HCT116 (cell line): ENCODE measurements around the gene HORMAD2. TPM values are rescaled to one million over a fixed set of nuclear protein-coding genes. Genes with fewer than 3 reads are reported as not detected.

Experiments used
- ATAC-seq: fragments of 200-7000 bp; cut with Tn5 transposase; 2 replicates; pipeline ENCODE4 v1.9.1; 2020; ENCODE audit warnings: mild to moderate bottlenecking, moderate library complexity
- BruUV-seq: library from RNA; stranded (reverse); fragments of 400-500 nt; replicated peaks from 2 replicates; lab custom pipeline; 2021; lab: Mats Ljungman, UMichigan
- CTCF ChIA-PET: fragments of 300-600 bp; sonication (Branson Sonifier 250); formaldehyde crosslinking; loops from one replicate; lab custom pipeline; 2021; ENCODE audit warnings: antibody characterized with exemption; lab: Charles Lee
- POLR2A ChIA-PET: fragments of 300-600, 350-600 bp; sonication (Branson Sonifier 250); formaldehyde crosslinking; loops from one replicate; lab custom pipeline; 2021; ENCODE audit warnings: antibody characterized with exemption; lab: Charles Lee
- RAD21 ChIA-PET, 2 experiments: fragments of 300-600 bp; sonication (Branson Sonifier 250); formaldehyde crosslinking; loops; one replicate each; lab custom pipeline; 2023; ENCODE audit warnings: low total read pairs in 2 of 2; ENCODE audit not compliant: uncharacterized antibody in 2 of 2, unreplicated experiment in 2 of 2, low non-redundant PET in 1 of 2; lab: Charles Lee
- DNase-seq: peaks from one replicate; pipeline ENCODE4 v3.0.0-alpha.2; 2010; ENCODE audit warnings: low read depth, low spot score
- H2AFZ ChIP-seq: fragments of 200-600 bp; shearing (Covaris generic), sonication (generic); 2 replicates; pipeline ENCODE4 v1.6.1; 2017; ENCODE audit warnings: low read depth, mixed run types, mixed read lengths, antibody characterized with exemption, low read length; ENCODE audit not compliant: poor library complexity, severe bottlenecking
- H3K27ac ChIP-seq: 2 replicates; pipeline ENCODE4 v1.5.1; 2012; ENCODE audit warnings: low read depth, low read length
- H3K27me3 ChIP-seq: fragments of 200-600 bp; sonication (generic); 2 replicates; pipeline ENCODE4 v1.6.1; 2016; ENCODE audit warnings: mixed run types, low read length, mixed read lengths; ENCODE audit not compliant: insufficient read depth
- H3K36me3 ChIP-seq, 2 experiments: fragments of 200-500 bp in 1 of 2; fragments of 200-600 bp in 1 of 2; sonication (Bioruptor generic) in 1 of 2; sonication (generic) in 1 of 2; 2 replicates each; pipeline versions ENCODE4 v1.5.1 to v1.6.1; 2014 to 2016; ENCODE audit warnings: low read length in 2 of 2, inconsistent platforms in 1 of 2, mixed read lengths in 1 of 2, mixed run types in 1 of 2; ENCODE audit not compliant: insufficient read depth in 2 of 2, control insufficient read depth in 1 of 2
- H3K4me1 ChIP-seq, 2 experiments: fragments of 200-600 bp in 1 of 2; sonication (generic) in 1 of 2; 2 replicates each; pipeline versions ENCODE4 v1.5.1 to v1.6.1; 2012 to 2017; ENCODE audit warnings: low read length in 2 of 2, inconsistent platforms in 1 of 2, mild to moderate bottlenecking in 1 of 2, mixed read lengths in 1 of 2, mixed run types in 1 of 2, moderate library complexity in 1 of 2; ENCODE audit not compliant: insufficient read depth in 2 of 2, control insufficient read depth in 1 of 2
- H3K4me2 ChIP-seq: fragments of 200-600 bp; sonication (generic); 2 replicates; pipeline ENCODE4 v1.6.1; 2017; ENCODE audit warnings: mixed run types, low read length, mixed read lengths
- H3K4me3 ChIP-seq, 2 experiments: fragments of 200-600 bp in 1 of 2; sonication (generic) in 1 of 2; replicated peaks in 1 of 2; 2 replicates each; pipeline ENCODE4 v1.5.1; 2011 to 2016; ENCODE audit warnings: low read length in 2 of 2, control low read depth in 1 of 2, low read depth in 1 of 2, mild to moderate bottlenecking in 1 of 2, mixed read lengths in 1 of 2, mixed run types in 1 of 2
- H3K79me2 ChIP-seq: fragments of 200-600 bp; sonication (generic); 2 replicates; pipeline ENCODE4 v1.6.1; 2017; ENCODE audit warnings: mild to moderate bottlenecking, mixed run types, low read length, moderate library complexity, mixed read lengths; ENCODE audit not compliant: insufficient read depth
- H3K9ac ChIP-seq: fragments of 200-600 bp; sonication (generic); 2 replicates; pipeline ENCODE4 v1.6.1; 2016; ENCODE audit warnings: low read length, mixed read lengths
- H3K9me2 ChIP-seq: fragments of 200-600 bp; sonication (generic), shearing (Covaris generic); 2 replicates; pipeline ENCODE4 v1.6.1; 2017; ENCODE audit warnings: mixed run types, mild to moderate bottlenecking, moderate library complexity; ENCODE audit not compliant: insufficient read depth
- H3K9me3 ChIP-seq, 2 experiments: fragments of 200-500 bp in 1 of 2; fragments of 200-600 bp in 1 of 2; sonication (Bioruptor generic) in 1 of 2; sonication (generic) in 1 of 2; 2 replicates each; pipeline ENCODE4 v1.6.1; 2014 to 2017; ENCODE audit warnings: low read length in 2 of 2, mixed read lengths in 2 of 2, inconsistent platforms in 1 of 2, low read depth in 1 of 2, mild to moderate bottlenecking in 1 of 2, mixed run types in 1 of 2, moderate library complexity in 1 of 2; ENCODE audit not compliant: control insufficient read depth in 1 of 2, insufficient read depth in 1 of 2
- H4K20me1 ChIP-seq: fragments of 200-600 bp; sonication (generic), shearing (Covaris generic); 2 replicates; pipeline ENCODE4 v1.6.1; 2017; ENCODE audit warnings: mixed run types, mild to moderate bottlenecking, moderate library complexity; ENCODE audit not compliant: insufficient read depth
- ATF3 ChIP-seq: IDR thresholded peaks from 2 replicates; pipeline ENCODE4 v1.6.1; 2012
- CEBPB ChIP-seq: IDR thresholded peaks from 2 replicates; pipeline ENCODE4 v1.6.1; 2012; ENCODE audit warnings: low read depth
- EGR1 ChIP-seq: IDR thresholded peaks from 2 replicates; pipeline ENCODE4 v1.6.1; 2012; ENCODE audit warnings: low read depth
- ELF1 ChIP-seq: IDR thresholded peaks from 2 replicates; pipeline ENCODE4 v1.6.1; 2012; ENCODE audit warnings: low read depth, borderline replicate concordance
- EZH2phosphoT487 ChIP-seq: fragments of 200-600 bp; IDR thresholded peaks from 2 replicates; pipeline ENCODE4 v1.6.1; 2018; ENCODE audit warnings: antibody characterized with exemption, borderline replicate concordance
- JUND ChIP-seq: IDR thresholded peaks from 2 replicates; pipeline ENCODE4 v1.6.1; 2012
- POLR2A ChIP-seq: IDR thresholded peaks from 2 replicates; pipeline ENCODE4 v1.7.0; 2011; ENCODE audit warnings: borderline replicate concordance; ENCODE audit not compliant: insufficient read depth, insufficient read length; ENCODE audit errors: extremely low read depth
- POLR2AphosphoS5 ChIP-seq: IDR thresholded peaks from 2 replicates; pipeline ENCODE4 v1.6.1; 2011; ENCODE audit warnings: mild to moderate bottlenecking, low read depth, low read length, moderate library complexity
- RAD21 ChIP-seq: IDR thresholded peaks from 2 replicates; pipeline ENCODE4 v1.6.1; 2012; ENCODE audit warnings: low read depth, mild to moderate bottlenecking
- SIN3A ChIP-seq: IDR thresholded peaks from 2 replicates; pipeline ENCODE4 v1.6.1; 2012; ENCODE audit warnings: low read depth
- SRF ChIP-seq: IDR thresholded peaks from 2 replicates; pipeline ENCODE4 v1.6.1; 2012; ENCODE audit warnings: low read depth
- TCF7L2 ChIP-seq: IDR thresholded peaks from 2 replicates; pipeline ENCODE4 v1.7.0; 2011; ENCODE audit warnings: borderline replicate concordance, inconsistent platforms; ENCODE audit not compliant: insufficient read depth, insufficient read length; ENCODE audit errors: extremely low read depth
- YY1 ChIP-seq: IDR thresholded peaks from 2 replicates; pipeline ENCODE4 v1.6.1; 2011; ENCODE audit warnings: low read length, low read depth, moderate library complexity, mild to moderate bottlenecking; ENCODE audit not compliant: insufficient replicate concordance; ENCODE audit errors: extremely low read depth
- ZBTB33 ChIP-seq: IDR thresholded peaks from 2 replicates; pipeline ENCODE4 v1.6.1; 2011; ENCODE audit warnings: mild to moderate bottlenecking, low read length, moderate library complexity; ENCODE audit not compliant: insufficient replicate concordance; ENCODE audit errors: extremely low read depth
- ZFX ChIP-seq: fragments of 450-650 bp; IDR thresholded peaks from 2 replicates; pipeline ENCODE4 v1.6.1; 2017
- intact Hi-C: fragments of 100-400 bp; cut with micrococcal nuclease; formaldehyde crosslinking; loops from 2 replicates; pipeline ENCODE4 v1.10.0; 2022
- total RNA-seq: library from RNA; stranded (reverse); gene quantifications from one replicate; pipeline ENCODE4 v1.2.1, GENCODE V29; 2021; ENCODE audit not compliant: unreplicated experiment
- TF ChIP-seq, protein P1 (sequence below): IDR thresholded peaks from 2 replicates; pipeline ENCODE4 v1.6.1; 2012

HORMAD2 gene
- total RNA-seq, 1 experiment from 2014 or later = not detected

- Histone ChIP-seq H3K27ac (peak overlapping the region; percentile 96), H3K4me1 (peaks cover 90 to 99% of the 10 kb centered on the region in 2 experiments), H3K9ac (peak overlapping the region; percentile 80), H3K4me2 (peak overlapping the region; percentile 64), H3K27me3 (no peaks in the 10 kb centered on the region), H3K4me3 (no peak overlapping the region), H2AFZ (no peak overlapping the region), H4K20me1 (no peaks in the 10 kb centered on the region), H3K36me3 (no peaks in the 10 kb centered on the region), H3K79me2 (no peaks in the 10 kb centered on the region), H3K9me2 (no peaks in the 10 kb centered on the region)
- no peak for DNase-seq
- BruUV-seq = no TSS peak
- CTCF ChIA-PET = no interaction called here
- POLR2A ChIA-PET = interaction anchor here (0.7 to 7.5 kb wide), 24 partner anchors 11 to 215 kb away, joined by 3 to 61 read pairs (median 5); no protein-coding TSS in a partner anchor
- RAD21 ChIA-PET = interaction anchor here (0.7 to 1.2 kb wide), 3 partner anchors 43 to 148 kb away, joined by 3 to 4 read pairs (median 4); partner anchors contain the start of genes CCDC157 (in 1 of the 2) and SF3A1 (in 1 of the 2)
- intact Hi-C loops = no loop called here
- ATAC-seq = no peak
- TF ChIP-seq TCF7L2 (peak; percentile 37), SRF (no peak), ZFX (peak; percentile 56), POLR2AphosphoS5 (peak; percentile 44), SIN3A (no peak), YY1 (peak; percentile 22)
- TF ChIP-seq, all 23 proteins: peak for 4
- no peaks in the 10 kb centered on the region for H3K9me3 ChIP-seq
These were observed 128.7 kb downstream of the HORMAD2 start for GRCh38 chr22:30208631-30209603.

- Histone ChIP-seq H3K4me3 (no peak overlapping the region), H3K27me3 (no peaks in the 10 kb centered on the region), H3K4me1 (peaks cover 90 to 99% of the 10 kb centered on the region in 2 experiments), H3K79me2 (no peaks in the 10 kb centered on the region), H2AFZ (no peak overlapping the region), H3K4me2 (peak overlapping the region; percentile 64), H3K9me3 (no peaks in the 10 kb centered on the region), H3K9ac (peak overlapping the region; percentile 80), H3K36me3 (no peaks in the 10 kb centered on the region), H3K9me2 (no peaks in the 10 kb centered on the region), H4K20me1 (no peaks in the 10 kb centered on the region), H3K27ac (peak overlapping the region; percentile 96)
- no peak for ATAC-seq
- ChIA-PET CTCF (interaction anchor here (1.0 to 1.3 kb wide), 3 partner anchors 46 to 102 kb away, joined by 6 to 13 read pairs (median 8); no protein-coding TSS in a partner anchor), POLR2A (interaction anchor here (0.8 to 7.5 kb wide), 17 partner anchors 7 to 102 kb away, joined by 3 to 61 read pairs (median 7); no protein-coding TSS in a partner anchor), RAD21 (interaction anchor here (0.8 to 1.2 kb wide), 3 partner anchors 41 to 94 kb away, joined by 4 to 5 read pairs (median 4); no protein-coding TSS in a partner anchor)
- intact Hi-C loops = loop anchor here (1.0 kb wide), 1 partner anchor 44 kb away; no protein-coding TSS in a partner anchor
- TSS peak; percentile 81 for BruUV-seq
- no peak for DNase-seq
- TF ChIP-seq POLR2A (no peak), ELF1 (no peak), ZBTB33 (no peak), ZFX (no peak), TCF7L2 (no peak), JUND (no peak), CEBPB (no peak), EGR1 (no peak), SIN3A (no peak), RAD21 (no peak), EZH2phosphoT487 (no peak), ATF3 (no peak), YY1 (no peak)
- TF ChIP-seq, protein P1, sequence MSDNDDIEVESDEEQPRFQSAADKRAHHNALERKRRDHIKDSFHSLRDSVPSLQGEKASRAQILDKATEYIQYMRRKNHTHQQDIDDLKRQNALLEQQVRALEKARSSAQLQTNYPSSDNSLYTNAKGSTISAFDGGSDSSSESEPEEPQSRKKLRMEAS = no peak
These were observed 129.4 kb downstream of the HORMAD2 start for GRCh38 chr22:30209642-30210041.
